A549 (cell line): Measurements from ENCODE around the gene ZNF107. TPM values are rescaled to one million over a fixed set of nuclear protein-coding genes. Genes with fewer than 3 reads are reported as not detected.

ENCODE experiments used
- ATAC-seq, 2 experiments: fragments of 200-7000 bp in 1 of 2; fragments of >200 bp in 1 of 2; cut with Nextera tagmentation in 1 of 2; cut with Tn5 transposase in 1 of 2; 3 replicates each; pipeline versions ENCODE4 v1.8.0 to v1.9.1; 2018 to 2020; ENCODE audit warnings: mild to moderate bottlenecking in 1 of 2, moderate library complexity in 1 of 2
- CTCF ChIA-PET: fragments of 300-600 bp; sonication (Branson Sonifier 250); formaldehyde crosslinking; extraction: SDS; loops from one replicate; lab custom pipeline; 2021; ENCODE audit warnings: antibody characterized with exemption, inconsistent platforms; lab: Yijun Ruan, JAX
- POLR2A ChIA-PET: fragments of 350-600 bp; formaldehyde crosslinking; extraction: SDS; loops from one replicate; lab custom pipeline; 2021; ENCODE audit warnings: antibody characterized with exemption, inconsistent platforms; lab: Yijun Ruan, JAX
- DNase-seq, 2 experiments: peaks; one replicate each; pipeline versions ENCODE4 v3.0.0 to v3.0.0-alpha.2; 2011 to 2016; ENCODE audit warnings: low read depth in 1 of 2, low spot score in 1 of 2
- FAIRE-seq: peaks from 2 replicates; lab custom pipeline; 2011; peaks lifted over from hg19 to GRCh38; lab: Jason Lieb, UNC
- H3K27ac ChIP-seq, 2 experiments: fragments of >200 bp; sonication (Bioruptor Twin); formaldehyde crosslinking; 3 replicates each; pipeline ENCODE4 v1.5.1; 2016 to 2017
- H3K4me1 ChIP-seq: fragments of >200 bp; sonication (Bioruptor Twin); formaldehyde crosslinking; 3 replicates; pipeline ENCODE4 v1.6.1; 2016
- H3K4me2 ChIP-seq: fragments of >200 bp; sonication (Bioruptor Twin); formaldehyde crosslinking; 3 replicates; pipeline ENCODE4 v1.6.1; 2016
- H3K4me3 ChIP-seq: fragments of >200 bp; sonication (Bioruptor Twin); formaldehyde crosslinking; 3 replicates; pipeline ENCODE4 v1.5.1; 2016
- H3K9me3 ChIP-seq: fragments of >200 bp; sonication (Bioruptor Twin); formaldehyde crosslinking; 3 replicates; pipeline ENCODE4 v1.6.1; 2016
- ATOH8 ChIP-seq: fragments of 250-450 bp; sonication (Bioruptor Pico); IDR thresholded peaks from 2 replicates; pipeline ENCODE4 v1.5.0; 2020; ENCODE audit warnings: low read depth, mild to moderate bottlenecking, moderate library complexity
- BCL3 ChIP-seq: fragments of >200 bp; sonication (Bioruptor Twin); formaldehyde crosslinking; IDR thresholded peaks from 3 replicates; pipeline ENCODE4 v1.6.1; 2016
- BHLHE40 ChIP-seq: IDR thresholded peaks from 2 replicates; pipeline ENCODE4 v1.6.1; 2012; ENCODE audit warnings: low read depth, low read length, inconsistent platforms
- CBX2 ChIP-seq: fragments of 200-600 bp; sonication (generic); IDR thresholded peaks from 2 replicates; pipeline ENCODE4 v1.6.1; 2016; ENCODE audit warnings: low read depth, mild to moderate bottlenecking, borderline replicate concordance
- CHD4 ChIP-seq: fragments of 200-600 bp; sonication (generic); IDR thresholded peaks from 2 replicates; pipeline ENCODE4 v1.6.1; 2016; ENCODE audit warnings: antibody characterized with exemption, mild to moderate bottlenecking, borderline replicate concordance
- E2F6 ChIP-seq: IDR thresholded peaks from 2 replicates; pipeline ENCODE4 v1.6.1; 2012; ENCODE audit warnings: low read depth, borderline replicate concordance
- ESRRA ChIP-seq: fragments of 150-350 bp; IDR thresholded peaks from 2 replicates; pipeline ENCODE4 v1.6.1; 2014; ENCODE audit warnings: mild to moderate bottlenecking, low read length, borderline replicate concordance
- FOSB ChIP-seq: fragments of 250-450 bp; sonication (Bioruptor Pico); IDR thresholded peaks from 2 replicates; pipeline ENCODE4 v1.5.0; 2020; ENCODE audit warnings: mild to moderate bottlenecking, moderate library complexity
- HDAC2 ChIP-seq: fragments of 200-600 bp; sonication (generic); IDR thresholded peaks from 2 replicates; pipeline ENCODE4 v1.6.1; 2016
- HES2 ChIP-seq: fragments of >200 bp; sonication (Bioruptor Twin); formaldehyde crosslinking; IDR thresholded peaks from 2 replicates; pipeline ENCODE4 v1.6.1; 2016
- HOXB13 ChIP-seq: fragments of 250-450 bp; sonication (Bioruptor Pico); IDR thresholded peaks from 2 replicates; pipeline ENCODE4 v1.5.0; 2020; ENCODE audit warnings: low read depth, mild to moderate bottlenecking, moderate library complexity
- KDM5A ChIP-seq: fragments of 200-600 bp; sonication (generic); IDR thresholded peaks from 2 replicates; pipeline ENCODE4 v1.6.1; 2016; ENCODE audit warnings: antibody characterized with exemption, mild to moderate bottlenecking
- MYC ChIP-seq: IDR thresholded peaks from 2 replicates; pipeline ENCODE4 v1.6.1; 2012; ENCODE audit warnings: mild to moderate bottlenecking, inconsistent platforms, low read length, improper control_type of control experiment, borderline replicate concordance
- NFE2L2 ChIP-seq: fragments of 150-350 bp; conservative IDR thresholded peaks from 2 replicates; pipeline ENCODE4 v1.6.1; 2014; ENCODE audit warnings: low read length
- NPAS2 ChIP-seq: fragments of 250-450 bp; sonication (Bioruptor Pico); IDR thresholded peaks from 2 replicates; pipeline ENCODE4 v1.8.0; 2022; ENCODE audit warnings: mild to moderate bottlenecking, moderate library complexity, borderline replicate concordance
- NR3C1 ChIP-seq: fragments of >200 bp; sonication (Bioruptor Twin); formaldehyde crosslinking; IDR thresholded peaks from 3 replicates; pipeline ENCODE4 v1.6.1; 2017
- PBX3 ChIP-seq: IDR thresholded peaks from 2 replicates; pipeline ENCODE4 v1.6.1; 2012
- POLR2AphosphoS2 ChIP-seq: conservative IDR thresholded peaks from 2 replicates; pipeline ENCODE4 v1.6.1; 2012; ENCODE audit warnings: low read length, improper control_type of control experiment, inconsistent platforms
- RARB ChIP-seq: fragments of 250-450 bp; sonication (Bioruptor Pico); IDR thresholded peaks from 2 replicates; pipeline ENCODE4 v1.8.0; 2021; ENCODE audit warnings: mild to moderate bottlenecking, moderate library complexity
- RFX5 ChIP-seq: fragments of 450-650 bp; IDR thresholded peaks from 2 replicates; pipeline ENCODE4 v1.7.1; 2014; ENCODE audit warnings: antibody characterized with exemption, mild to moderate bottlenecking, moderate library complexity
- SREBF2 ChIP-seq: fragments of 450-650 bp; IDR thresholded peaks from 2 replicates; pipeline ENCODE4 v1.6.1; 2014; ENCODE audit warnings: mild to moderate bottlenecking, moderate library complexity
- TFCP2L1 ChIP-seq: fragments of 250-450 bp; sonication (Bioruptor Pico); IDR thresholded peaks from 2 replicates; pipeline ENCODE4 v1.5.0; 2021; ENCODE audit warnings: mild to moderate bottlenecking
- TP53 ChIP-seq: fragments of 250-450 bp; sonication (Bioruptor Pico); IDR thresholded peaks from 2 replicates; pipeline ENCODE4 v1.5.0; 2021; ENCODE audit warnings: mild to moderate bottlenecking, moderate library complexity
- USF2 ChIP-seq: fragments of 450-650 bp; IDR thresholded peaks from 2 replicates; pipeline ENCODE4 v1.6.1; 2014; ENCODE audit warnings: antibody characterized with exemption
- ZFP36 ChIP-seq: fragments of 450-650 bp; IDR thresholded peaks from 2 replicates; pipeline ENCODE4 v1.6.1; 2014; ENCODE audit warnings: borderline replicate concordance; ENCODE audit not compliant: partially characterized antibody
- ZSCAN20 ChIP-seq: fragments of 250-450 bp; sonication (Bioruptor Pico); IDR thresholded peaks from 2 replicates; pipeline ENCODE4 v1.8.0; 2022; ENCODE audit warnings: mild to moderate bottlenecking, moderate library complexity
- WGBS: methylation state at CpG from one replicate; pipeline ENCODE4 v1.1.6; 2017; ENCODE audit errors: missing lambda C conversion rate; 5-methylcytosine and 5-hydroxymethylcytosine counted together
- polyA plus RNA-seq, 4 experiments: library from polyadenylated mRNA; depleted of rRNA in 3 of 4; stranded (reverse); fragments of >200 nt; fragmentation: RNase III in 1 of 4; extraction: RNeasy Plus Mini Kit Qiagen cat#74134 plus additional on column Dnase treatment in 1 of 4; gene quantifications; 2 replicates in 3 of 4; 3 replicates in 1 of 4; pipeline ENCODE4 v1.2.3, GENCODE V29; 2011 to 2017

ZNF107 gene
- polyA plus RNA-seq, 2 of the 4 experiments (the other 2 are of a cell fraction): 3.4 to 4.9 TPM

- H3K4me1 ChIP-seq: no peaks in the 10 kb centered on the region
- ATAC-seq: no peak
- no peak for FAIRE-seq
- no peak for TF ChIP-seq ZFP36
- no peak for TF ChIP-seq KDM5A
- TF ChIP-seq CBX2: no peak
- TF ChIP-seq RFX5: no peak
- TF ChIP-seq PBX3: no peak
- TF ChIP-seq BHLHE40: no peak
- TF ChIP-seq ESRRA: no peak
- TF ChIP-seq HES2: no peak
- no peak for TF ChIP-seq RARB (CRISPR knock-in tag)
- TF ChIP-seq E2F6: no peak
- no peak for TF ChIP-seq NFE2L2
- TF ChIP-seq HDAC2: no peak
- no peak for TF ChIP-seq BCL3
- TF ChIP-seq MYC: no peak
- TF ChIP-seq FOSB: no peak
- TF ChIP-seq ATOH8: no peak
- no peak for TF ChIP-seq NR3C1
- TF ChIP-seq SREBF2: no peak
- no peak for TF ChIP-seq TP53 (CRISPR knock-in tag)
- no peak for TF ChIP-seq TFCP2L1 (CRISPR knock-in tag)
- TF ChIP-seq, all 56 proteins: peak for 0
- Histone ChIP-seq H3K4me3 (no peak overlapping the region), H3K4me2 (peak overlapping the region; percentile 76), H3K9me3 (peaks cover 53% of the 10 kb centered on the region), H3K27ac (no peak overlapping the region)
- WGBS: 95% methylated on average over 2 of the region's 2 CpGs
- DNase-seq: no peak
- ChIA-PET CTCF (no interaction called here), POLR2A (no interaction called here)
These were observed 1.4 kb downstream of the ZNF107 start for GRCh38 chr7:64667311-64667710.

- H3K4me1 ChIP-seq: no peaks in the 10 kb centered on the region
- H3K27ac ChIP-seq: no peak overlapping the region
- no peak for DNase-seq
- CTCF ChIA-PET: no interaction called here
- POLR2A ChIA-PET: no interaction called here
- H3K9me3 ChIP-seq: peaks cover 76% of the 10 kb centered on the region
- TF ChIP-seq HES2 (no peak), ZFP36 (no peak), USF2 (no peak), NPAS2 (CRISPR knock-in tag) (no peak), ESRRA (no peak), HOXB13 (CRISPR knock-in tag) (no peak), ZSCAN20 (CRISPR knock-in tag) (no peak), CHD4 (no peak), TP53 (CRISPR knock-in tag) (no peak), POLR2AphosphoS2 (no peak)
- H3K4me2 ChIP-seq: no peak overlapping the region
- no peak for ATAC-seq
- no peak overlapping the region for H3K4me3 ChIP-seq
- FAIRE-seq: no peak
- 92% methylated on average over 8 of the region's 8 CpGs for WGBS
These were observed 6.5 kb downstream of the ZNF107 start for GRCh38 chr7:64672414-64672813.
